Activated naive CD4-positive, alpha-beta T cell (primary cell): ENCODE results near the gene SIN3A.
A peak's percentile ranks its signal among the peaks of the same experiment; 100 is the strongest.
"Not testable (repeated sequence)": the region's sequence is repeated elsewhere in the genome, so short reads cannot be mapped to it uniquely, and the experiment has no call there.

Experiments used
- DNase-seq, 4 experiments: peaks; one replicate each; lab custom pipeline; 2025; lab: John Stamatoyannopoulos, UW

The SIN3A gene

DNA sequence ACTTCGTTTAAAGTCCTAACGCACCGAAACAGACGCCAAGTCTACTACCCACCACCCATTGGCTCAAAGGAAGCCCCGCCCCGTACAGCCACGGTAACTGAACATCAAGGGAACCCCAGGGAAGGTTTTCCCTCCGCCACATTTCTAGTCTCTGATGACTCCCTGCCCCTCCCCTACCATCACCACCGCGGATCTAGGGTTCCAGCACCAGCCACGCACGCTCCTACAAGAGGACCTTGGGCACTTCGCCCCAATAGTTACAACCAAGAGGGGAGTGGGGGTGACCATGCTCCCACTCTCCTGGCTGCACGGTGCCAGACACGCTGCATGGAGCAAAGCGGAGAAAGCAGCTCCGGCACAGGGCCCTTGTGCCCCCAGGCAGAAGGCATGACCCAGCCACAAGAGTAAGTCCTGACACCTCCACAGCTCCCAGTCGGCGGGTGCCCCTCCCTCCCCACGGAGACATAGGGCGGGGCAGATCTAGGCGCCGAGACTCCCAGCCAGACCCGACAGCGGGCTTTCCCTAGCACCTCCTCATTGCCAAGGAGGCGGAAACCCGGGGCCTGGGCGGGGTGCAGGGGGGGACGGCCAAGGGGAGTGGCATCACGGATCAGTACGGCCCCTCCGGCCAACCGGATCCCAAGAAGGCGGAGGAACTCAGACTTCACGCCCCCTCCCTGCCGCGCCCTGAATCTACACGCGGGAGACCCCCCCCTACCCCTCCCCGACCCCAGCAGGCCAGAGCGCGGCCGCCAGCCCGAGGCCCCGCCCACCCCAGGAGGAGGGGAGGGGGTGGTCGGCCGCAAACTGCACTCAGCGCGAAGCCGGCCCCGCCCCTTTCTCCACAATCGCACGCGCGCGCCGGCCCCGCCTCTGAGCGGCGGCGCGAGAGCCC, 936 bp downstream of the SIN3A start:
- DNase-seq = peak; percentile 85 to 98 (median 94)

DNA sequence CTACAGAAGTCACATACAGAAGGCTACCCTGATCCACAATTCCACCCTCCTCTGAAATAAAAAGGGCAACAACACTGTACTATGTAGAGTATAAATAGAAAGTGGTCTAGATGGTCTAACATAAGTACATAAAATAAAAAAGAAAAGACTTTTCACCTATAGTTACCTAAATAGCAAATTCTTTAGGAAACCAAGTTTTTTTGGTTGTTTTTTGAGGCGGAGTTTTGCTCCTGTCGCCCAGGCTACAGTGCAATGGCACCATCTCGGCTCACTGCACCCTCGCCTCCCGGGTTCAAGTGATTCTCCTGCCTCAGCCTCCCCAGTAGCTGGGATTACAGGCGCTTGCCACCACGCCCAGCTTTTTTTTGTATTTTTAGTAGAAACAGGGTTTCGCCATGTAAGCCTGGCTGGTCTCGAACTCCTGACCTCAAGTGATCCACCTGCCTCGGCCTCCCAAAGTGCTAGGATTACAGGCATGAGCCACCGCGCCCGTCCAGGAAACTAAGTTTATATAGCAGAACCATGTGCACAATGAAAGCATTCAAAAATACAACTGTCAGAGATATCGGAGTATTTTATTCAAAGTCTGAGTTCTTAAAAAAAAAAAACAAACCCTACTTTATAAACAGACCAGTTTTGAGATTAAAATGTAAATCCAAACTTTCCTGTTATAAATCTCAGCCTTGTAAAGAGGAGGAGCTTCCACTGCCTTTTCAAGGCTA, 1.7 kb downstream of the SIN3A start:
- no peak for DNase-seq

DNA sequence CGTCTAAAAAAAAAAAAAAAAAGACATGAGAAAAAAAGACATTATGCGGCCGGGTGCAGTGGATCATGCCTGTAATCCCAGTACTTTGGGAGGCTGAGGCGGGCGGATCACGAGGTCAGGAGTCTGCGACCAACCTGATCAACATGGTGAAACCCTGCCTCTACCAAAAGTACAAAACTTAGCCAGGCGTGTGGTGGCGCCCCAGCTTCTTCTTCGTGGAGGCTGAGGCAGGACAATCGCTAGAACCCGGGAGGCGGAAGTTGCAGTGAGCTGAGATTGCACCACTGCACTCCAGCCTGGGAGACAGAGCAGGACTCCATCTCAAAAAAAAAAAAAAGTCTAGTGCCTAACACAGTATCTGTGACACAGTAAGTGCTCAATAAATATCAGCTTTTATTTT, 3.3 kb downstream of the SIN3A start:
- not testable (repeated sequence) for DNase-seq

DNA sequence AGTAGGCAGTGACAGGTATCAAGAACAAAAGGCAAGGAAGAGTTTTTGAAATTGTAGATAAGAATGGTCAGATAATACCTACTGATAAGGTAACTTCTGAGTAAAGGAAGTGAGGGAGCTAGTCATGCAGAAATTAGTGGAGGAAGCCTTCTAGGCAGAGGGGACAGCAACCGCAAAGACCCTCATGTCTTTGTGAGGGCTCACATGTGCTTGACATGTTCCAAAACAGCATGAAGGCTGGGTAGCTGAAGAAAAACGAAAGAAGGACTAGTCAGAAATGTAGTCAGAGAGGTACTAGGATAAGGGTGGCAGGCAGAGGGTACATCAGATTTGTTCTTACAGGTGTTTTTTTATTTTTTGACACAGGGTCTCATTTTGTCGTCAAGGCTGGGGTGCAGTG, 5.3 kb downstream of the SIN3A start:
- DNase-seq = no peak

DNA sequence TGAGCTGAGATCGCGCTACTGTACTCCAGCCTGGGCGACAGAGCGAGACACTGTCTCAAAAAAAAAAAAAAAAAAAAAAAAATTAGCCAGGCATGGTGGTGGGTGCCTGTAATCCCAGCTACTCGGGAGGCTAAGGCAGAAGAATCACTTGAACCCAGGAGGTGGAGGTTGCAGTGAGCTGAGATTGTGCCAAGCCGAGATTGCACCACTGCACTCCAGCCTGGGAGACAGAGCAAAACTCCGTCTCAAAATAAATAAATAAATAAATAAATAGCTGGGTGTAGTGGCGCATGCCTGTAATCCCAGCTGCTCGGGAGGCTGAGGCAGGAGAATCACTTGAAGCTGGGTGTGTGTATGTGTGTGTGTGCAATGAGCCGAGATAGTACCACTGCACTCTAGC, 6.2 kb downstream of the SIN3A start:
- not testable (repeated sequence) for DNase-seq

DNA sequence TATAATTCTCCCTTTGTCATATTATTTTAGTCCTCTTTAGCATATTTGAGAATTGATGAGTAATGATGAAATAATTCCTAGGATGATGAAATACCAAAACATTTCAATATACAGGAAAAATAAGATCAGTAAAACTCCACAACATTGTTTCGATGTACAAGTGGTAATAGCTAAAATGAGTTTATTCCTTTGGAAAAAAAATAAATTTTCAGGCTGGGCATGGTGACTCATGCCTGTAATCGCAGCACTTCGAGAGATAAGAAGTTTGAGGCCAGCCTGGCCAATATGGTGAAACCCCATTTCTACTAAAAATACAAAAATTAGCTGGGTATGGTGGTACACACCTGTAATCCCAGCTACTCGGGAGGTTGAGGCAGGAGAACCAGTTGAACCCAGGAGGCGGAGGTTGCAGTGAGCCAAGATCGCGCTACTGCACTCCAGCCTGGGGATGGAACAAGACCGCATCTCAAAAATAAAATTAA, 7.5 kb downstream of the SIN3A start:
- not testable (repeated sequence) for DNase-seq

DNA sequence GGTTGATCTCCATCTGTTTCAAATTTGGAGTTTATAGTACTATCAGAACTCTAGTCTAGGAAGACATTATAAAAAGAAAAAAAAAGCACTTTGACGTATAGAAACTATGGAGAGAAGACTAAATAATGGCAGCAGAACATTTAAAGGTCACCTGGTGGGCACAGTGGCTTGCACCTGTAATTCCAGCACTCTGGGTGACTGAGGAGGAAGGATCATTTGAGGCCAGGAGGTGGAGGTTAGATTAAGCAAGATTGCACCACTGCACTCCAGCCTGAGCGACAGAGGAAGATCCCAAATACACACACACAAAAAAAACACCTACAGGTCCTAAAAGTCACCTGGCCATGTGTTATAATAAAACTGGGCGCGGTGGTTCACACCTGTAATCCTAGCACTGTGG, 13.8 kb downstream of the SIN3A start:
- no peak for DNase-seq

DNA sequence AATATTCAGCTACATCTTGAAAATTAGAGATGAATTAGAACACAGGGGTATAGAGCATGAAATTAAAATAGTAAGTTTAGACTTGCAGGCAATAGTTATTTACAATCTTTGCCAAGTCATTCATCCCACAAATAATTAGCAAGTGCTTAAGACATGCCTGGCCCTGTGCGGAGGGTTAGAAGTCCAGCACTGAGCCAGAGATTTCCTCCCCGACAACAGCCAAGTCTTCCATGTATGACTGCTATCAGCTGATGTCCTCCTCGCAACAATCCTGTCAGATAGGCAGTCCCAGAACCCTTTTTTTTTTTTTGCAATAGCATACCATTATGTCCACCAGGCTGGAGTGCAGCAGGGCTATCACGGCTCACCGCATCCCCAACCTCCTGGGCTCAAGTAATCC, 14.6 kb downstream of the SIN3A start:
- no peak for DNase-seq

GRCh38 chr15:75431682-75432081, 19.8 kb downstream of the SIN3A start:
- DNase-seq = no peak

- no peak for DNase-seq
Measured at GRCh38 chr15:75431270-75431669, 20.2 kb downstream of the SIN3A start.

GRCh38 chr15:75430259-75430658, 21.2 kb downstream of the SIN3A start:
- DNase-seq = no peak

DNA sequence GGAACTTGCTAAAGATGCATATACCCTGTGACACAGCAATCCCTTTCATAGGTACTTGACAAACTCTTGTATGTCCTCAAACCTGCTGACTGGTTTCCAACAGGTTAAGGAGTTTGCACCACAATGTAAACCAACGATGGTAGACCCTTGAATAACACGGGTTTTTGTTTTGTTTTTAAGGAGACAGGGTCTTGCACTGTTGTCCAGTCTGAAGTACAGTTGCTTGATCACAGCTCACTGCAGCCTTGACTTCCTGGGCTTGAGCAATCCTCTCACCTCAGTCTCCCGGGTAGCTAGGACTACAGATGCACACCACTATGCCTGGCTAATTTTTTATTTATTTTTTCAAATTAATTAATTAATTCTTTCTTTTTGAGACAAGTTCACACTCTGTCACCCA, 23.3 kb downstream of the SIN3A start:
- no peak for DNase-seq

GRCh38 chr15:75425966-75426500, 25.5 kb downstream of the SIN3A start:
- DNase-seq = no peak

- DNase-seq = no peak
Measured at GRCh38 chr15:75422554-75422953, 28.9 kb downstream of the SIN3A start.

DNA sequence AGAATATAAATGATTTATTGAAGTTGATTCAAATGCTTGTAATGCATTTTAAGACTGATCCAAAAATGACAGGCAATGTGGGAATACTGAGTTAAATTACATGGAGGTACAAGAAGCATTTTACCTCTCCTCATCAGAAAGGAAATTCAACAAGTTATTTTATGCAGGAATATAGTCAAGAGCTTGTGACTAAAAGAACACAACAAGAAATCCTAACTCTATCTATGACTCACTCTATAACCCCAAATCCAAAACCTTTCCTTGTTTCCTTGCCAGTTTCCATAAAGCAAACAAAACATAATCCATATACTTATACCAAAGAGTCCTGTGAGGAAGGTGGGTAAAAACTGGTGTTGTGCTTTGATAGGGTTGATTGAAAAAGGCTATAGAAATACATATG, 30.8 kb downstream of the SIN3A start:
- no peak for DNase-seq

DNA sequence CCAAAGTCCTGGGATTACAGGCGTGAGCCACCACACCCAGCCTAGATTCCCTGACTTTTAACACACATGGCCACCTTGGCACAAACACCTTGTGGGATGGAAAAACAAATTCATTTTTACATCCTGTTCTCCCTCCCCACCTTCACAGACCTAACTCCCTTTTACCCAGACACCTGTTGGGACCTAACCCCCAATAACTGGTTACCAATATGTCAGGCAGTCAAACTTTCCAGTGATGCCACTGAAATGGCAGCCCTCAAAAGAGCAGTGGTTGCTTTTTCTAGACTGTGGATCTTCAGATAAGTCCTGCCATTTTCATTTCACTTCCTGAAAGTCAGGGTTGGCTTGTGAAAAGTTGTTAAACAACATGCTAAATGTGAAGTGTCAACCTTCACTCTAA, 34.9 kb downstream of the SIN3A start:
- no peak for DNase-seq

GRCh38 chr15:75410196-75410595, 41.3 kb downstream of the SIN3A start:
- no peak for DNase-seq

GRCh38 chr15:75407083-75407482, 44.4 kb downstream of the SIN3A start:
- no peak for DNase-seq

DNA sequence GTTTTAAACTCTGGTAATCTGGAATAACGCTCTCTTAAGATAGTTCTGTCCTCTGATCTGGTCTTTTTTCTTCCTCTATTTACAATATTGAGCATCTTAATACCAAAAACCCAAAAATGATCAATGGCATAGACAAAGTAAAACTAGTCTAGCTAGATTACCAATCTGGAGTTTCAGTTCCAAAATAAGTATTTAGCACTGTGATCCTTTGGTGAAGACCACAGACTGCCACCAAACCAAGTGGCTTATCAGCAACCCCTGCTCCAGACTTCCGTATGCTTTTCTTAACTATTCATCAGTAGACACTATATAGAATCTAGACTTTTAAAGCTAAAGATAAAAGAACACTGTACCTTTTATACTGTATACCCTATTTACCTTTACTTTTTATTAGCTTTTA, 47.6 kb downstream of the SIN3A start:
- no peak for DNase-seq

DNA sequence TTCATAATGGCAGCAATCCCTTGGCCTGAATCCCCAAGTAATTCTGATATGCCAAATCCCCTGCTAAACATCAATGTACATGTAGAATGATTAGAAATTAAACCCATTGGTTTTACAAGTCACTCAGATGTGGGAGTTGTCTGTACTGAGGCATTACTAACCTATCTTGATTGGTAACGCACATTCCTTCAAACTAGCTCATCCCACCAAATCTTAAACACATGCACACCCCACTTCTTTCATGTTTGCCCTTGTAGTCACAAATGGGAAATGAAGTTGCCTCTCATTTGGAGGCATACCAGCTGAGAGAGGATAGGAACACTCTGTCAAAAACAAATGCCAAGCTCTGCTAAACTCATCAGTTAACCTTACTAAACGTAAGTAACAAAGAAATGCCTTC, 54.0 kb downstream of the SIN3A start:
- no peak for DNase-seq

- DNase-seq = no peak
Measured at GRCh38 chr15:75389791-75390382, 61.6 kb downstream of the SIN3A start.

- not testable (repeated sequence) for DNase-seq
Measured at GRCh38 chr15:75383986-75384385, 67.5 kb downstream of the SIN3A start.

DNA sequence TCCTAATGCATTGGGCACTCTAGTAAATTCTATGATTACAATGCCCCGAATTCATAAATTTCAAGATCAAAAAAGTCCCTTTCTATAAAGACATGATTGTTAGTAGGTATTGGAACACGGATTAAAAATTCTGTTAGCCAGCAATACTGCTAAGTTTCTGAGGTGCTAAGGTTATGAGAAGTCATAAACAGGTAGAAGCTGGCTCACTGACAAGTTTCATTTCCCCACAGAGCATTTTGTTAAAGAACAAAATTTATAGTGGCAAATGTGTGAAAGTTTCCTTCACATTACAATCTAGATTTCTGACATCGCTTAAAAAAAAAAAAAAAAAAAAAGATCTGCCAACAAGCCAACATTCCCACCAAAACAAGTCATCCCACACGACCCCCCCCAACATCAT, 70.7 kb downstream of the SIN3A start:
- no peak for DNase-seq
